Osteocyte (in vitro differentiated cells): ENCODE data around the gene DIP2C. TPM values are rescaled to one million over a fixed set of nuclear protein-coding genes. Genes with fewer than 3 reads are reported as not detected.

ENCODE experiments used
- DNase-seq: peaks from one replicate; pipeline ENCODE4 v3.0.0; 2021; ENCODE audit warnings: mixed read lengths; ENCODE audit not compliant: unreplicated experiment; ENCODE audit errors: extremely low spot score
- H3K27ac Mint-ChIP-seq: one replicate; pipeline ENCODE4 v1.8.0; 2021; ENCODE audit warnings: mild to moderate bottlenecking, mixed read lengths; ENCODE audit not compliant: unreplicated experiment
- H3K27me3 Mint-ChIP-seq: one replicate; pipeline ENCODE4 v1.8.0; 2021; ENCODE audit warnings: mixed read lengths; ENCODE audit not compliant: unreplicated experiment
- H3K36me3 Mint-ChIP-seq: one replicate; pipeline ENCODE4 v1.8.0; 2021; ENCODE audit warnings: mixed read lengths; ENCODE audit not compliant: unreplicated experiment
- H3K4me1 Mint-ChIP-seq: one replicate; pipeline ENCODE4 v1.8.0; 2021; ENCODE audit warnings: mixed read lengths; ENCODE audit not compliant: unreplicated experiment
- H3K4me3 Mint-ChIP-seq: one replicate; pipeline ENCODE4 v1.8.0; 2021; ENCODE audit warnings: mild to moderate bottlenecking, moderate library complexity, mixed read lengths; ENCODE audit not compliant: unreplicated experiment
- H3K9me3 Mint-ChIP-seq: one replicate; pipeline ENCODE4 v1.8.0; 2021; ENCODE audit warnings: mixed read lengths; ENCODE audit not compliant: unreplicated experiment
- CTCF ChIP-seq: fragments of 200-600 bp; sonication (generic); IDR thresholded peaks from 2 replicates; pipeline ENCODE4 v1.5.0; 2021; ENCODE audit warnings: antibody characterized with exemption, mild to moderate bottlenecking, moderate library complexity
- total RNA-seq: library from RNA; stranded (reverse); gene quantifications from 2 replicates; pipeline ENCODE4 v1.2.1, GENCODE V29; 2021

The DIP2C gene
- total RNA-seq, 1 donor from 2014 or later = 36.8 TPM

- H3K4me1 Mint-ChIP-seq = peaks cover 55% of the 10 kb centered on the region
- H3K4me3 Mint-ChIP-seq = no peak overlapping the region
- no peaks in the 10 kb centered on the region for H3K9me3 Mint-ChIP-seq
- H3K27ac Mint-ChIP-seq = no peak overlapping the region
- H3K27me3 Mint-ChIP-seq = no peaks in the 10 kb centered on the region
- DNase-seq = no peak
- TF ChIP-seq CTCF = no peak
- no peaks in the 10 kb centered on the region for H3K36me3 Mint-ChIP-seq
These were observed 73.8 kb downstream of the DIP2C start for GRCh38 chr10:615583-616152.

- peaks cover 60% of the 10 kb centered on the region for H3K4me1 Mint-ChIP-seq
- no peaks in the 10 kb centered on the region for H3K27me3 Mint-ChIP-seq
- DNase-seq = no peak
- no peak for TF ChIP-seq CTCF
- H3K4me3 Mint-ChIP-seq = no peak overlapping the region
- H3K9me3 Mint-ChIP-seq = no peaks in the 10 kb centered on the region
- H3K27ac Mint-ChIP-seq = no peak overlapping the region
- H3K36me3 Mint-ChIP-seq = no peaks in the 10 kb centered on the region
These were observed 74.5 kb downstream of the DIP2C start for GRCh38 chr10:614790-615582.

- Mint-ChIP-seq H3K36me3 (no peaks in the 10 kb centered on the region), H3K27me3 (no peaks in the 10 kb centered on the region), H3K4me3 (no peak overlapping the region), H3K27ac (no peak overlapping the region), H3K9me3 (no peaks in the 10 kb centered on the region), H3K4me1 (peaks cover 63% of the 10 kb centered on the region)
- no peak for DNase-seq
- TF ChIP-seq CTCF = no peak
These were observed 75.2 kb downstream of the DIP2C start for GRCh38 chr10:614139-614711.

- peaks cover 66% of the 10 kb centered on the region for H3K4me1 Mint-ChIP-seq
- no peaks in the 10 kb centered on the region for H3K36me3 Mint-ChIP-seq
- no peak overlapping the region for H3K27ac Mint-ChIP-seq
- no peak overlapping the region for H3K4me3 Mint-ChIP-seq
- TF ChIP-seq CTCF = no peak
- no peak for DNase-seq
- H3K9me3 Mint-ChIP-seq = no peaks in the 10 kb centered on the region
- H3K27me3 Mint-ChIP-seq = no peaks in the 10 kb centered on the region
These were observed 76.0 kb downstream of the DIP2C start for GRCh38 chr10:613271-614138.
